Breast epithelium (tissue), 3 donors: ENCODE data around the gene GLIS1.

ENCODE experiments used
- POLR2A ChIP-seq: fragments of 450-650 bp; IDR thresholded peaks from one replicate; pipeline ENCODE4 v1.6.1; 2016; ENCODE audit warnings: antibody characterized with exemption, mild to moderate bottlenecking, moderate library complexity
- POLR2AphosphoS5 ChIP-seq, 3 donors: sonication (generic); formaldehyde crosslinking; IDR thresholded peaks; one replicate each; pipeline ENCODE4 v1.6.1; 2017; ENCODE audit warnings: antibody characterized with exemption in 3 of 3
- TF ChIP-seq, protein P1 (sequence below), 3 donors: fragments of 450-650 bp; IDR thresholded peaks; one replicate each; pipeline ENCODE4 v1.5.1; 2016 to 2017; ENCODE audit warnings: antibody characterized with exemption in 3 of 3, mild to moderate bottlenecking in 3 of 3, moderate library complexity in 3 of 3

DNA sequence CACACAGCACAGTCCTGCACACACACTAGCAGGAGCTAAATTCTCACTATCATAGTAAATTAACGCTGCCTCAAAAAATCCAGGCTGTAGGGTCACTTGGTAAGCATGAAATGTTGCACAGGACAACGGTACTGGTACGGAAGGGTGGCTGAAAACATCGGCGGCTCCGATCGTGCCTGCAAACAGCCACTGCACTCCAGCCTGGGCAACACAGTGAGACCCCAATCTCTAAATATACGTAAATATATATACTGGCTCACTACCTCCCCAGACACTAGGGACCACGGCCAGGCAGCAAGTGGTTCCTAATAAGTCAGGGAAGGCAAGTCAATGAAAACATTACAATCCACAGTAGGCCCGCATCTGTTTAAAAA, 44.3 kb downstream of the GLIS1 start:
- TF ChIP-seq, protein P1, sequence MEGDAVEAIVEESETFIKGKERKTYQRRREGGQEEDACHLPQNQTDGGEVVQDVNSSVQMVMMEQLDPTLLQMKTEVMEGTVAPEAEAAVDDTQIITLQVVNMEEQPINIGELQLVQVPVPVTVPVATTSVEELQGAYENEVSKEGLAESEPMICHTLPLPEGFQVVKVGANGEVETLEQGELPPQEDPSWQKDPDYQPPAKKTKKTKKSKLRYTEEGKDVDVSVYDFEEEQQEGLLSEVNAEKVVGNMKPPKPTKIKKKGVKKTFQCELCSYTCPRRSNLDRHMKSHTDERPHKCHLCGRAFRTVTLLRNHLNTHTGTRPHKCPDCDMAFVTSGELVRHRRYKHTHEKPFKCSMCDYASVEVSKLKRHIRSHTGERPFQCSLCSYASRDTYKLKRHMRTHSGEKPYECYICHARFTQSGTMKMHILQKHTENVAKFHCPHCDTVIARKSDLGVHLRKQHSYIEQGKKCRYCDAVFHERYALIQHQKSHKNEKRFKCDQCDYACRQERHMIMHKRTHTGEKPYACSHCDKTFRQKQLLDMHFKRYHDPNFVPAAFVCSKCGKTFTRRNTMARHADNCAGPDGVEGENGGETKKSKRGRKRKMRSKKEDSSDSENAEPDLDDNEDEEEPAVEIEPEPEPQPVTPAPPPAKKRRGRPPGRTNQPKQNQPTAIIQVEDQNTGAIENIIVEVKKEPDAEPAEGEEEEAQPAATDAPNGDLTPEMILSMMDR (IDR thresholded peaks at IDR 0.05), result no peak
- TF ChIP-seq POLR2A, result no peak
- TF ChIP-seq POLR2AphosphoS5 (IDR thresholded peaks at IDR 0.05), result no peak
